GM04503 (cell line): ENCODE data around the gene AFM.

Experiments
- DNase-seq: peaks from one replicate; pipeline ENCODE4 v3.0.0-alpha.2; 2012; ENCODE audit warnings: low read depth

Gene AFM, protein sequence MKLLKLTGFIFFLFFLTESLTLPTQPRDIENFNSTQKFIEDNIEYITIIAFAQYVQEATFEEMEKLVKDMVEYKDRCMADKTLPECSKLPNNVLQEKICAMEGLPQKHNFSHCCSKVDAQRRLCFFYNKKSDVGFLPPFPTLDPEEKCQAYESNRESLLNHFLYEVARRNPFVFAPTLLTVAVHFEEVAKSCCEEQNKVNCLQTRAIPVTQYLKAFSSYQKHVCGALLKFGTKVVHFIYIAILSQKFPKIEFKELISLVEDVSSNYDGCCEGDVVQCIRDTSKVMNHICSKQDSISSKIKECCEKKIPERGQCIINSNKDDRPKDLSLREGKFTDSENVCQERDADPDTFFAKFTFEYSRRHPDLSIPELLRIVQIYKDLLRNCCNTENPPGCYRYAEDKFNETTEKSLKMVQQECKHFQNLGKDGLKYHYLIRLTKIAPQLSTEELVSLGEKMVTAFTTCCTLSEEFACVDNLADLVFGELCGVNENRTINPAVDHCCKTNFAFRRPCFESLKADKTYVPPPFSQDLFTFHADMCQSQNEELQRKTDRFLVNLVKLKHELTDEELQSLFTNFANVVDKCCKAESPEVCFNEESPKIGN

DNA sequence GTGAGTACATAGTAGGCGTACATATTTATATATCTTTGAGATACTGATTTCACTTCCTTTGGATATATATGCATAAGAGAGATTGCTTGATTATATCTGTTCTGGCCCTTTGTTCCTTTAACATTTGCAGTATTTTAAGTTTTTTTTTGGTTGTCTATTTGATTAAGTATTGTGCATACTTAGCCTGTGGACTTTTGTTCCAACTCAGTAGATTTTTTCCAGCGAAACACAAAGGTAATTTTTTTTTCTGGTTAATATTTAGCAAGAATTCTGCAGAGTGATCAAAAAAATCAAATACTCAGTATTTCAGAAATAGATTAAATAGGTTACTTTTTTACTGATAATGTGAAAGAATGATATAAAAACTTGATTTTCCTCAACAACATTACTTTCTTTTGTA lies at the start of gene AFM:
Gene AFM (plus strand): TSS at position 388 of the 400 bp plus-strand sequence. CDS start 31 bp downstream, outside the sequence.
- no peak for DNase-seq

DNA sequence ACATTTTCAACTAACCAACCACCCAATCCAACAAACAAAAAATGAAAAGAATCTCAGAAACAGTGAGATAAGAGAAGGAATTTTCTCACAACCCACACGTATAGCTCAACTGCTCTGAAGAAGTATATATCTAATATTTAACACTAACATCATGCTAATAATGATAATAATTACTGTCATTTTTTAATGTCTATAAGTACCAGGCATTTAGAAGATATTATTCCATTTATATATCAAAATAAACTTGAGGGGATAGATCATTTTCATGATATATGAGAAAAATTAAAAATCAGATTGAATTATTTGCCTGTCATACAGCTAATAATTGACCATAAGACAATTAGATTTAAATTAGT lies 49.8 kb upstream of the AFM start:
- DNase-seq, result no peak

DNA sequence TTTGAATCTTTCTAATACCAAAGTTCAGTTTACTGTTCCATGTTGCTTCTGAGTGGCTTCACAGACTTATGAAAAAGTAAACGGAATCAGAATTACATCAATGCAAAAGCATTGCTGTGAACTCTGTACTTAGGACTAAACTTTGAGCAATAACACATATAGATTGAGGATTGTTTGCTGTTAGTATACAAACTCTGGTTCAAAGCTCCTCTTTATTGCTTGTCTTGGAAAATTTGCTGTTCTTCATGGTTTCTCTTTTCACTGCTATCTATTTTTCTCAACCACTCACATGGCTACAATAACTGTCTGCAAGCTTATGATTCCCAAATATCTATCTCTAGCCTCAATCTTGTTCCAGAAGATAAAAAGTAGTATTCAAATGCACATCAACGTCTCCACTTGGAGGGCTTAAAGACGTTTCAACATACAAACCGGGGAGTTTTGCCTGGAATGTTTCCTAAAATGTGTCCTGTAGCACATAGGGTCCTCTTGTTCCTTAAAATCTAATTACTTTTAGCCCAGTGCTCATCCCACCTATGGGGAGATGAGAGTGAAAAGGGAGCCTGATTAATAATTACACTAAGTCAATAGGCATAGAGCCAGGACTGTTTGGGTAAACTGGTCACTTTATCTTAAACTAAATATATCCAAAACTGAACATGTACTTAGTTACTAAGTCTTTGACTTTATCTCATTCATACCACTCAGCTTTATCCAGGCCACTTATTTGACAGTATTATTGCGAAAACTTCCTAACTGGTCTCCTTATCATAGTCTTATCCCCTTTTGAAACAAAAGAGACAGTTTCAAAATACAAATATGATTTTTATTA lies 49.2 kb upstream of the AFM start:
- no peak for DNase-seq

DNA sequence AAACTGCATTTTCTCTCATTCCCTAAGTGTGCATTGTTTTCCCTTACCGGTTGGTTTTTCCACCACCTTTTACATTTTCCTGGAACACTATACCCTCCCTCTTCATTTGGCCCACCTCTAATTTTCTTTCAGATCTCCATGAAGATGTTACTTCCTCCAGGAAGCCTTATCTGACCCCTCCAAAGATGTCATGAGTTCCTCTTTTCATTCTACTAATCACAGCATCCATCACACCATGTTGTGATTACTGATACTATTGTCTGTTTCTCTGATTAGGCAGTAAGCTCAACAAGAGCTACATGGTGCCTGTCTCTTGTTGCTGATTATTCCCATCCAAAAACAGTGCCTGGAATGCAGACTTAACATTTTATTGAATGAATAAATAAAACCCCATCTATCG lies 48.4 kb upstream of the AFM start:
- no peak for DNase-seq

DNA sequence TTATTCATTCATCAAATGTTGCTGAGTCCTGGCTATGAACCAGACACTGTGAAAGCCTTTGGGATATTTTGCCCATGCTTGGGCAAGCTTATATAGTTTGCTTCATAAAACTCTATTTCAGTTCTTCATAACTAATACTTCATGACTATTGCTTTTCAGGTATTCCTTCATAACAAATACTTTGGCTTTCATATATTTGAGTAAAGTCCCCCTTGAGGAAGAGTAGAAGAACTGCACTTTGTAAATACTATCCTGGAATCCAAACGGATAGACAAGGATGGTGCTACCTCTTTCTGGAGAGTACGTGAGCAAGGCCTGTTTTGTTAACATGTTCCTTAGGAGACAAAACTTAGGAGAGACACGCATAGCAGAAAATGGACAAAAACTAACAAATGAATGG lies 47.2 kb upstream of the AFM start:
- no peak for DNase-seq

DNA sequence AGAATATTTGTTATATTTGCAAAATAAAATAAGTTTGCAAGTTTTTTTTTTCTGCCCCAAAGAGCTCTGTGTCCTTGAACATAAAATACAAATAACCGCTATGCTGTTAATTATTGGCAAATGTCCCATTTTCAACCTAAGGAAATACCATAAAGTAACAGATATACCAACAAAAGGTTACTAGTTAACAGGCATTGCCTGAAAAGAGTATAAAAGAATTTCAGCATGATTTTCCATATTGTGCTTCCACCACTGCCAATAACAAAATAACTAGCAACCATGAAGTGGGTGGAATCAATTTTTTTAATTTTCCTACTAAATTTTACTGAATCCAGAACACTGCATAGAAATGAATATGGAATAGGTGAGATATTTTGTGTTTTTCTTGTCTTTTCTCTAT lies 45.6 kb upstream of the AFM start, which contains the start of gene AFP:
Gene AFP (plus strand): TSS at position 238 of the 400 bp plus-strand sequence. CDS start 42 bp downstream, at position 280.
- DNase-seq, result no peak

DNA sequence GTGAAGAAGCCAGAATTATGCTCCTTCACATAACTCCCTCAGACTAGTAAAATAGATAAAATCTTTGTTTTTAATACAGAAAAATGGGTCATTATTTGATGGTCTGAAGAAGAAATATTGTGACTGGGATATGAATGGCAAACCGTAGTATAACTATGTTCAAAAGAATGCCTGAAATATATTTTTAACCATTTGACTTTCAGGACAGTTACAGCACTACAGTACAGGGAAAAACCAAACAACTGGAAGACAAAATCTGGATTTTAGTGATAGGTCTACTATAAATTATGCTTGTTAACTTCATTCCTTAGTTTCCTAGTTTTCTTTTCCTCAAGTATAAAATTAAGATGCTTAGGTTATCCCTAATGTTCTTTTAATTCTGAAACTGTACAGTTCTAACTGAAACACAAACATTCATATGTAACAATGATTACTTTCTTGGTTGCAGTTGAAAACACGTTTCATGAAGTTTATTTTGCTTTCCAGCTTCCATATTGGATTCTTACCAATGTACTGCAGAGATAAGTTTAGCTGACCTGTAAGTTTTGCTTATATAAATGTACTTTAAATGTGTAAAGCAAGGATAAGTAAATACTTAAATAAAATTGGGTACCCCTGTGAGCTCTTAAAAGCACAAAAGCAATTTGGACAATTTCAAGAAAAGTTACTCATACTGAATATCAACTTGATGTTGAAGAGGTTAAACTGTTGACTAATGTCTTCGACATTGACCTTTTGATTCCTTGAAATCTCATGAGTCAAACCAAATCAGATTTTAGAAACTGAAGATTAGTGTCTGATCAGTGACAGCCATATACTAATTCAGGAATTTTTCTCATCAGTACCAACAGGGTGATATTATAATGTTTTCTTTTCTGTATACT lies 44.6 kb upstream of the AFM start:
- no peak for DNase-seq

DNA sequence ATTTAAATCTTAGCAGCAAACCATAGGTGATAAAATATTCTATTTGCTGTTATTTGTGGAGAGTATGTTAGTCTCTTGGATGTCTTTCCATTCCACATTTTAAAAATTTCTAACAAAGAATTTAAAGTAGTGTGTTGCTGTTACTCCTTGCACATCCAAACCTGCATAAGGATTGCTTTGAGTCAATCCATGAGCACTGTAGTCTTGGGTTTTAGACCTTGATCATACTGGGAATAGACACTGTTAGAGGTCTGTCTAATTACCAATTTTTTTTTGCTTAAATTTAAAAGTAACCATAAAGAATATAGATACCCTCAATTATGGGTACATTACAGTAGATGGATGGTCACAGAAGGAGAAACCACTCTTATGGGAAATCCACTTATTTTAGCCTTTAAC lies 44.0 kb upstream of the AFM start:
- no peak for DNase-seq

DNA sequence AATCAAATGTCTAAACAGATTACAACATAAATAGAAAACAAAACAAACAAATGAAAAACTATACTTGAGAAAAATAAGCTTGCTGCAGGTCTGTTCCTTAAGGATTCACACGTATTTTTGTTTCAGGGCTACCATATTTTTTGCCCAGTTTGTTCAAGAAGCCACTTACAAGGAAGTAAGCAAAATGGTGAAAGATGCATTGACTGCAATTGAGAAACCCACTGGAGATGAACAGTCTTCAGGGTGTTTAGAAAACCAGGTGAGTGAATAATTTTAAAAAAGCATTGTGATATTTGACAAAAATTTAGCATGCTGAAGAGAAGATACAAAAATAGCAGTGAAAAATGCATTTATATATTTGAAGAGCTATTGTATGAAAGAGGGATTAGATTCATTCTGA lies 43.5 kb upstream of the AFM start:
- DNase-seq, result no peak

DNA sequence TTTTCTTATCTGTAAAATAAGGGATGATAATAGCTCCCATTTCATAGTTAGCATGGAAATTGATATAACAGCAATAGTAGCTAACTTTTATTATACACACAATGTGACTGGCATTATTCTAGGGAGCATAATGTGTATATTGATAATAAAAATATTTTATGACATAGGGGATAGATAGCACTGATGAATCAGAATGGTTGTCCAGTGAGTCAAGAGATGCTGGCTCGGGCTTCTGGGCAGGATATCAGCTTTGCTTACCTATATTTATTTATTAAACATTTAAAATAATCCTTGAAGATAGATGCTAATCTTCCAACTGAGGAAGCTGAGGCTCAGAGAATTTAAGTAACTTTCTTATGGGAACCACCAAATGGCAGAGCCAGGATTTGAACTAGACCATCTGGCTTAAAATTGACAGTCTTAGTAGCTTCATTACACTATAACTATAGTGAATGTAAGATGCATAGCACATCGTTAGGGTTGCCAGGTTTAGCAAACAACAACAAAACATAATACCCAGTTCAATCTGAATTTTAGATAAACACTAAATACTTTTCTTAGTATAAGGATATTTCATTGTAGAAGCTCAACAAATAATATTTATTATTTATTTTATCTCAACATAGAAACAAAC lies 42.8 kb upstream of the AFM start:
- no peak for DNase-seq

DNA sequence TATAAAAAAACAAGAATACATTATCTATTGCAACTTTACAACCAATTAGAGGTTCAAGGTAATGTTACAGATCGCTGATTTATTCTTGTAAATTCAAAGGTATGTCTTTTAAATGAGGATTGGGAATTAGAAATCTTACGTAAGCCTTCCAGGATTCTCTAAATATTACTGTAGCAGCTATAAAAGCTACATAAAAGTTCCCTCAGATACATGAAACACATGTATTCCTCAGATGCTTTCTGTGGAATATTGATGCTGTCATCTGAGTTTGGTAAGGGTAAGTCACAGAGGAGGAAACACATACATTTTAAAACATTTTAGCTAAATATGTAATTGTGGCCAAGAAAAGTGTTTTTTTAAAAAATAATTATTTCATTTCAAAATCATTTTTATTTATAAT lies 42.1 kb upstream of the AFM start:
- DNase-seq, result no peak

DNA sequence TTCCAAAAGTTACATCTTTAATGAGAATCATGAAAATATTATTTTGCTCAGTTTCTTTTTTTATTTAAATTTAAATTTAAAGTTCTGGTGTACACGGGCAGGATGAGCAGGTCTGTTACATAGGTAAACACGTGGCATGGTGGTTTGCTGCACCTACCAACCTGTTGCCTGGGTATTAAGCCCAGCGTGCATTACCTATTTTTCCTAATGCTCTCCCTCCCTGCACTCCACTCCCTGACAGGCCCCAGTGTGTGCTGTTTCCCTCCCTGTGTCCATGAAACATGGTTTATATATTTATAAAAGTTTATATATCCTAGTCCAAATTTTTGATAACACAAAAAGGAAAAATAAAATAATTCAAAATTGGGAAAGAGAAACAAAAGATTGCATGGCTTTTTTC lies 41.6 kb upstream of the AFM start:
- no peak for DNase-seq

DNA sequence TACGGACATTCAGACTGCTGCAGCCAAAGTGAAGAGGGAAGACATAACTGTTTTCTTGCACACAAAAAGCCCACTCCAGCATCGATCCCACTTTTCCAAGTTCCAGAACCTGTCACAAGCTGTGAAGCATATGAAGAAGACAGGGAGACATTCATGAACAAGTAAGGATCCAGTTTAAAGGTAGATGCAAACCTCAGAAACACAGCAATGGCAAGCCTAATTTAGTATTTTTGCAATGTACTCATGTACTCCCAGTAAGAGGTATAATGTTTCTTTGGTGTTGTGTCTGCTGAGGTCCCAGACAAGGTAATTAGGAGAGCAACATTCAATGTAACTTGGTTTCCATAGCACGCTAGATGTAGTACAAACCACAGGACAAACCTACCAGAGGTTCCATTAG lies 40.9 kb upstream of the AFM start:
- DNase-seq, result no peak

DNA sequence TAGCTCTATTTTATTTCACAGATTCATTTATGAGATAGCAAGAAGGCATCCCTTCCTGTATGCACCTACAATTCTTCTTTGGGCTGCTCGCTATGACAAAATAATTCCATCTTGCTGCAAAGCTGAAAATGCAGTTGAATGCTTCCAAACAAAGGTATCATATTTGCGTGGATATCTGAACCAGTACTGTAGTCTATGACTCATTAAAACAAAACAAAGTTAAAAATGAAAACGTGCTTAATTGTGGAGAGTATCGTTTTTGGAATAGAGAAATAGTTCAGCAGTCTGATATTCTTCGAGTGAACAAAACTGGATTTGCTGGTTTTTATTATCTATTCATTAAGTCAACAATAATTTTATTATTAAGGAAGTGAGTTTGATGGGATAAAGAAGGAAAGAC lies 39.3 kb upstream of the AFM start:
- no peak for DNase-seq

DNA sequence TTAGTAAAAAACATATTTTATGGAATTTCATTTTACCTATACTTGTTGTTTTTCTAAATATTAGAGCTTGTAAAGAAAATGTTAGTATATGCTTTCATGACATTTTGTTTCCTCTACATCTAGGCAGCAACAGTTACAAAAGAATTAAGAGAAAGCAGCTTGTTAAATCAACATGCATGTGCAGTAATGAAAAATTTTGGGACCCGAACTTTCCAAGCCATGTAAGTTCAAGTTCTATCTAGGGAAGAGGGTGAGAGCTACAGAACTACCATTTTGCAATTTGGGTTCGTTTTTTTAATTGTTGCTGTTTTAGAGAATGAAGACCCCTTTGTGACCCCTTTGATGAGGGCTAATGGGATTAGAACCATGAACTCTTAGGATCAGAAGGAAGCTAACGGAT lies 38.3 kb upstream of the AFM start:
- no peak for DNase-seq

DNA sequence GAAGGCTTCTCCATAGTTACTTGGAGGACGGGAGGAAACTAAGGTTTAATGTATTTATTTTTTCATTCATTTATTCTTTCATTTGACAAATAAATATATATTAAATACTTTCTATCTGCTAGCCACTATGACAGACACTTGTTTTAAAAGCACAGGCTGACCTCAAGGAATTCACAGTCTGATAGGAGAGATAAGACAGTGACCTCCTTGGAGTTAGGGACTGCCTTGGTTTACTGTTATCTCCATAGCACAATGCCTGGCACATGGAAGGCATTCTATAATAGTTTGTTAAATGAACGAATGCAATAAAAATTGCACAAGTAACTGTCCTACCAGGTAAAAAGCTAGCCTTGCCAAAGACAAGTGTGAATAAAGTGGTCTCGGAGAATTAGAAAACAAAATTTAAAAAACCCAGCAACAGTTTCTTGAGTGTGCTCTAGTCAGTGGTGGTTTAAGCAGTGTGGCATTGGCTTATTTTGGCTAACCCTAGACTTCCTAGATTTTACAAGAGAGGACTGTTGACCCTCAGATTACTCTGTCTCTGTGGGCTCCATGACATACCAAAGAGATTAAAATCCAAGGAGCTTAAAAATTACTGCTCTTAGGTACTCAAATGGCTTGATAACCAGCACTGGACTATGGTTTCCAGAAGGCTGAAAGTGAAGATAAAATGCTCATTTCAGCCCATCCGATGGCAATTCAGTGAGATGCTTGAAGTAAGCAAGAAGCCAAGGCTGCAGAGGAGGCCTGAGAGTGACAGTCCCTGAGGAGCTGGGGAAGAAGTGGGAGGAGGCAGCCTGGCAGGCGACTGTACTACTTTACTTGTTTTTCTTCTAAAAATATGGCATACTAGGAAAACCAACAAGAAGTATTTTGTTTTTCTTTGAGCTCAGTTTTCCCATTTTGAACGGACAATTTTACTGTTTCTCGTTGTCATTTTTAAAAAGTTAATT lies 35.9 kb upstream of the AFM start:
- no peak for DNase-seq

DNA sequence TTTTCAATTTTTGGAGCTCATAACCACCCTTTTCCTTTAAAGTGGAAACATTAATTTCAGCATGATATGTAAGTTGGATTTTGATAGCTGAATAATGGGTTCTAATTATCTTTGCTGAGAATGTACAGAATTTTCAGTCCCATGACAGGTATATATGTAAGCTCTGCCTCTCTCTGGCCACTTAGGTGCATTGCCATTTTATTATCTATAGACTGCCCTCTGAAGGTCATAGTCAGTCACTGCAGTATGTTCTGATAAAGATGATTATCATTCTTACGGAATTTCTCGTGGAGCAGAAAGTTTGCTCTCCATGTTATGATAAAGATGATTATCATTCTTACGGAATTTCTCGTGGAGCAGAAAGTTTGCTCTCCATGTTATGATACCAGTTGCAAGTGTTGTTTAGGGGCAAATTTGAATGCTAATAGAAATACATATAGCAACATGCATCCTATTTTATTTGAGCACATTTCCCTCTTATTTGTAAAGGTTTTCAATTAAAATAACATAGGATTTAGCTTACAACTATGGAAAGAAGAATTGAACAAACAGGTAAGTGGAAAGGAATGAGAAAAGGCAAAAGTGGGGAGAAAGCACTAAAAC lies 35.1 kb upstream of the AFM start:
- no peak for DNase-seq

DNA sequence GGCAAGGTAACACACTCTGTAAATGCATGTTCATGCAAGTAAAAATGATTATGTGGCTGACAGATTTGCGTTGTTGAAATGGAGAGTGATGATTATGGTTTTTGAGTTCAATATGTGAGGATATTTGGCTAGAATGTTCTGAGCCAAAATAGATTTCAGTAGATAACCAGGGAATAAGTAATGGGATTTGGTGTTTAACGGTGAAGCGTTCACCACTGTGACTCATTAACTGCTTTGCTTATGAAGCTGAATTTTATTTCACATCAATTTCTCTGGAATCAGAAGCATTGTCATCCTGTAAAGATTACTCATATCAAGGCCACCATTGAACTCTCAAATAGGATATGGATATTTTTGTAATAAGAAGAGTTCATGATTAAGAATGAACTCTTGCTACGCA lies 33.9 kb upstream of the AFM start:
- DNase-seq, result no peak

DNA sequence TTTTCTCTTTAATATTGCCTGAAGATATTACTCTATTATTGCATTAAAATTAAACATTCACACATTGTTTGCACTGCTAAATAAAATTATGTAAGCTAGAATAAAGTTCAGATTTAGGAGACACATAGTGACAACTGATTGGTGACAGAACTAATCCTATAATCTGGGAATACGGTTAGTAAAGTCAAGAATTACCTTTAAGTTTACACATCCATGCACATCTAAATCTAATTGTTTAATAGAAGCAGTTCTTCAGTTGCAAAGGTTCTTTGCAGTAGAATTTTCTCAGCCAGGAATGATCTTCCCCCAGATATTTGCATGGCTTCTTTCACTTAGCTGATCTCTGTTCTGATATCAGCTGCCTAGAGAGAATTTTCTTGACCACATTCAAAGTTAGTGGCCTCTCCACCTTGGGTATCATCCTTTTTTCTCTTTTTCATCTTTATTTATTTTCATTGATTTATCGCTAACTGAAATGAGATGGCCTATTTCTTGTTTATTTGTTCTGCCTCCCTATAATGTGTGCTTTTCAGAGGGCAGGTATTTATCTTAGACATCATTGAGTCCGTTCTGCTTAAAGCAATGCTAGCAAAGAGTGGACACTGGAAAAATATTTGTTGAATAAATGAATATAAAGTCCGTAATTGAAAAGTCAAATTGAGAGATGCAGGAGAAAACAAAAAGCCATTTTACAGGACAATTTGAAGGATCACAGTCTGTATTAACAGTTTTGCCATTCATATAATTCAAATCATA lies 32.9 kb upstream of the AFM start:
- no peak for DNase-seq
